SK-N-SH (cell line): ENCODE results near the gene C10orf120.

Experiments
- EP300 ChIP-seq, 2 experiments: IDR thresholded peaks; 2 replicates each; pipeline versions ENCODE4 v1.4.0 to v1.6.1; 2012; ENCODE audit warnings: borderline replicate concordance in 1 of 2, low read depth in 1 of 2, low read length in 1 of 2
- EZH2phosphoT487 ChIP-seq: fragments of 200-600 bp; sonication (generic); IDR thresholded peaks from 2 replicates; pipeline ENCODE4 v1.6.1; 2017; ENCODE audit warnings: low read depth, mixed run types, mild to moderate bottlenecking, antibody characterized with exemption, moderate library complexity, borderline replicate concordance
- FOXM1 ChIP-seq: IDR thresholded peaks from 2 replicates; pipeline ENCODE4 v1.4.0; 2012; ENCODE audit warnings: low read depth, mild to moderate bottlenecking
- GABPA ChIP-seq: IDR thresholded peaks from 2 replicates; pipeline ENCODE4 v1.4.0; 2012; ENCODE audit warnings: low read depth, mild to moderate bottlenecking
- MXI1 ChIP-seq: IDR thresholded peaks from 2 replicates; pipeline ENCODE4 v1.6.1; 2012; ENCODE audit warnings: mild to moderate bottlenecking, low read depth, low read length, improper control_type of control experiment
- POLR2AphosphoS5 ChIP-seq: IDR thresholded peaks from 2 replicates; pipeline ENCODE4 v1.6.1; 2012; ENCODE audit warnings: low read depth, low read length
- RAD21 ChIP-seq: IDR thresholded peaks from 2 replicates; pipeline ENCODE4 v1.6.1; 2012; ENCODE audit warnings: mild to moderate bottlenecking, low read length
- TAF1 ChIP-seq: IDR thresholded peaks from 2 replicates; pipeline ENCODE4 v1.6.1; 2012; ENCODE audit warnings: low read depth, mild to moderate bottlenecking, low read length, moderate library complexity, borderline replicate concordance
- USF1 ChIP-seq: IDR thresholded peaks from 2 replicates; pipeline ENCODE4 v1.4.0; 2012; ENCODE audit warnings: low read depth, borderline replicate concordance
- ZBTB33 ChIP-seq: IDR thresholded peaks from 2 replicates; pipeline ENCODE4 v1.4.0; 2012; ENCODE audit warnings: low read depth, borderline replicate concordance
- TF ChIP-seq, protein P1 (sequence below): fragments of 200-600 bp; sonication (generic); IDR thresholded peaks from 2 replicates; pipeline ENCODE4 v1.6.1; 2017; ENCODE audit warnings: antibody characterized with exemption, mild to moderate bottlenecking, moderate library complexity
- TF ChIP-seq, protein P2 (sequence below): fragments of 150-350 bp; IDR thresholded peaks from 2 replicates; pipeline ENCODE4 v1.6.1; 2017; ENCODE audit warnings: antibody characterized with exemption, low read length, low read depth, borderline replicate concordance
- TF ChIP-seq, protein P3 (sequence below): IDR thresholded peaks from 2 replicates; pipeline ENCODE4 v1.4.0; 2012; ENCODE audit warnings: low read depth

DNA sequence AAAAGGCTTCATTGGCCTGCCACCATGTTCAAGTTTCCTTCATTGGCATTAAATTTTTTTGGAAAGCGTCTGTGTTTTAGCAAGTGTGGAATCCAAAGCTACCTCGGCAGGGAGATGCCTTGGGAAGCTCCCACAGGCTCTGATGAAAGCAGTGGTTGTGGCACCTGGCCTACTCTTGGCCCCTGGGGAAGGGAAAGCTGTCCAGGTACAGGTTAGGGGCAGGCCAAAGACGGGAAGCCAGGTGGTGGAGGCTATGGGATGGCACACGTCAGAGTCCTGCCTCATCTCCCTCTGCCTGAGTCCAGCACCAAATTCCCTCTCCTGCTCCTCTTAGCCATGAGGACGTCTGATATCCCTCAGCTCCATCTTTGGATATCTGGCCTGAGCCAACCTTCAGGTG is 49.7 kb downstream of the C10orf120 start:
- no peak for TF ChIP-seq MXI1
- TF ChIP-seq, protein P1, sequence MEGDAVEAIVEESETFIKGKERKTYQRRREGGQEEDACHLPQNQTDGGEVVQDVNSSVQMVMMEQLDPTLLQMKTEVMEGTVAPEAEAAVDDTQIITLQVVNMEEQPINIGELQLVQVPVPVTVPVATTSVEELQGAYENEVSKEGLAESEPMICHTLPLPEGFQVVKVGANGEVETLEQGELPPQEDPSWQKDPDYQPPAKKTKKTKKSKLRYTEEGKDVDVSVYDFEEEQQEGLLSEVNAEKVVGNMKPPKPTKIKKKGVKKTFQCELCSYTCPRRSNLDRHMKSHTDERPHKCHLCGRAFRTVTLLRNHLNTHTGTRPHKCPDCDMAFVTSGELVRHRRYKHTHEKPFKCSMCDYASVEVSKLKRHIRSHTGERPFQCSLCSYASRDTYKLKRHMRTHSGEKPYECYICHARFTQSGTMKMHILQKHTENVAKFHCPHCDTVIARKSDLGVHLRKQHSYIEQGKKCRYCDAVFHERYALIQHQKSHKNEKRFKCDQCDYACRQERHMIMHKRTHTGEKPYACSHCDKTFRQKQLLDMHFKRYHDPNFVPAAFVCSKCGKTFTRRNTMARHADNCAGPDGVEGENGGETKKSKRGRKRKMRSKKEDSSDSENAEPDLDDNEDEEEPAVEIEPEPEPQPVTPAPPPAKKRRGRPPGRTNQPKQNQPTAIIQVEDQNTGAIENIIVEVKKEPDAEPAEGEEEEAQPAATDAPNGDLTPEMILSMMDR, result no peak
- TF ChIP-seq EP300 (IDR thresholded peaks at IDR 0.05; ENCODE audit: borderline replicate concordance in 1 of 2, low read depth in 1 of 2, low read length in 1 of 2), result no peak
- TF ChIP-seq, protein P2, sequence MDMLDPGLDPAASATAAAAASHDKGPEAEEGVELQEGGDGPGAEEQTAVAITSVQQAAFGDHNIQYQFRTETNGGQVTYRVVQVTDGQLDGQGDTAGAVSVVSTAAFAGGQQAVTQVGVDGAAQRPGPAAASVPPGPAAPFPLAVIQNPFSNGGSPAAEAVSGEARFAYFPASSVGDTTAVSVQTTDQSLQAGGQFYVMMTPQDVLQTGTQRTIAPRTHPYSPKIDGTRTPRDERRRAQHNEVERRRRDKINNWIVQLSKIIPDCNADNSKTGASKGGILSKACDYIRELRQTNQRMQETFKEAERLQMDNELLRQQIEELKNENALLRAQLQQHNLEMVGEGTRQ, result no peak
- no peak for TF ChIP-seq POLR2AphosphoS5
- TF ChIP-seq USF1, result no peak
- TF ChIP-seq, protein P3, sequence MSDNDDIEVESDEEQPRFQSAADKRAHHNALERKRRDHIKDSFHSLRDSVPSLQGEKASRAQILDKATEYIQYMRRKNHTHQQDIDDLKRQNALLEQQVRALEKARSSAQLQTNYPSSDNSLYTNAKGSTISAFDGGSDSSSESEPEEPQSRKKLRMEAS, result no peak
- no peak for TF ChIP-seq FOXM1
- no peak for TF ChIP-seq EZH2phosphoT487
- TF ChIP-seq TAF1, result no peak
- TF ChIP-seq GABPA, result no peak
- TF ChIP-seq RAD21, result no peak
- no peak for TF ChIP-seq ZBTB33
